Ectodermal cell (in vitro differentiated cells): ENCODE measurements around the gene ZNF320. TPM values are rescaled to one million over a fixed set of nuclear protein-coding genes. Genes with fewer than 3 reads are reported as not detected.
"Not testable (repeated sequence)": the region's sequence is repeated elsewhere in the genome, so short reads cannot be mapped to it uniquely, and the experiment has no call there.

ENCODE experiments used
- H3K27ac ChIP-seq: 2 replicates; pipeline ENCODE4 v1.7.0; 2013; ENCODE audit warnings: mild to moderate bottlenecking, low read depth, low read length; ENCODE audit not compliant: insufficient read depth, poor library complexity, severe bottlenecking
- H3K27me3 ChIP-seq: 2 replicates; pipeline ENCODE4 v1.7.0; 2013; ENCODE audit warnings: mild to moderate bottlenecking, low read length; ENCODE audit not compliant: insufficient read depth, control insufficient read depth, poor library complexity, severe bottlenecking
- H3K36me3 ChIP-seq: one replicate; pipeline ENCODE4 v1.7.0; 2013; ENCODE audit warnings: low read length; ENCODE audit not compliant: control insufficient read depth, insufficient read depth
- H3K4me1 ChIP-seq: one replicate; pipeline ENCODE4 v1.7.0; 2013; ENCODE audit warnings: low read length; ENCODE audit not compliant: control insufficient read depth, insufficient read depth
- H3K4me3 ChIP-seq: 2 replicates; pipeline ENCODE4 v1.7.0; 2013; ENCODE audit warnings: low read depth, low read length, control low read depth; ENCODE audit not compliant: insufficient read depth
- H3K9me3 ChIP-seq: 2 replicates; pipeline ENCODE4 v1.7.0; 2013; ENCODE audit warnings: mild to moderate bottlenecking, low read length, moderate library complexity; ENCODE audit not compliant: control insufficient read depth
- WGBS, 2 experiments: methylation state at CpG; one replicate each; pipeline ENCODE4 v1.1.7; 2013; ENCODE audit warnings: missing lambda C conversion rate in 2 of 2; 5-methylcytosine and 5-hydroxymethylcytosine counted together
- polyA plus RNA-seq, 4 experiments: library from polyadenylated mRNA; stranded (reverse); fragments of 50-300 nt; gene quantifications; one replicate each; pipeline ENCODE4 v1.2.3, GENCODE V29; 2013

The ZNF320 gene
- polyA plus RNA-seq (2013, experiment 1 of 4): 18.8 TPM
- 26.6 TPM for polyA plus RNA-seq (2013, experiment 2 of 4)
- polyA plus RNA-seq (2013, experiment 3 of 4): 14.7 TPM
- 17.2 TPM for polyA plus RNA-seq (2013, experiment 4 of 4)

DNA sequence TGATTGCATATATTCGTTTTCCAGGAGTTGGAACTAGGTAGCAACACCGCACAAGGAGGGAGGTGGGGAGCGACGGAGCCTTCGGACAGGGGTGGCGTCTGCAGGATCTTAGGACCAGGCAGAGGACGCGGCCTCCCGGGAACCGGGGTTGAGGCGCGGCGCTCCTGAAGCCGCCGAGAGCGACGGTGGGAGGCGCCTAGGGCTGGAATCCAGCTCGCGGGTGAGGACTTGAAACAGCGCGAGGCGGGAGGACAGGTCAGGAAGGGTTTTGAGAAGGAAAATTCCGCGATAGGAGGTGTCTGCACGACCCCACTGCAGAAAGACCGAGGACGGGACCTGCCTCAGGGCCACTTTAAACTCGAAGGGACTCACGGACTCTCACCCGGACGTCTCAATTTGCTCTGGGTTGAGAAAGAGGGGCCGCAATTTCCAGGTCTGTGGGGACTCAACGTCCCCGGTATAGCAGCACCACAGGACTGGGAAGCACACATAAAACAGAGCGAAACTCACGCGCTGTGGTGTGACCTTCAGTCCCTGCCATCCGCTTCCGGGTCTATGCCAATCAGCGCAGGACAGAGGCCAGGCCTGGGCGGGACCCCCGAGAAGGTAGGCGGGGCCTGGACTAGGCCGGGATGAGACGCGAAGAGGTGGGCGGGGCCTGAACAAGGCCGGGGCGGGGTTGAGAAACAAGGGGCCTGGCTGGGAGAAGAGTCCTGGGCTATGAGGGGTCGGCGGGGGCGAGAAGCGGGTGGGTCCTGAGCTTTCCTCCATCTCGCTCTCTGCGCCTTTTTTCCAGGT lies at the start of gene ZNF320:
ZNF320 (minus strand) TSS at position 498 of the 798 bp plus-strand sequence. CDS start 7,380 bp downstream, outside the sequence.
- Histone ChIP-seq H3K27ac (peak within 1 kb of the TSS; percentile 78), H3K27me3 (no peaks in the 10 kb centered on the region), H3K4me1 (no peaks in the 10 kb centered on the region), H3K36me3 (no peaks in the 10 kb centered on the region), H3K9me3 (no peaks in the 10 kb centered on the region), H3K4me3 (peak within 1 kb of the TSS; percentile 87)
- 0 to 1% methylated on average over 56 of the region's 56 CpGs for WGBS, 2 experiments

DNA sequence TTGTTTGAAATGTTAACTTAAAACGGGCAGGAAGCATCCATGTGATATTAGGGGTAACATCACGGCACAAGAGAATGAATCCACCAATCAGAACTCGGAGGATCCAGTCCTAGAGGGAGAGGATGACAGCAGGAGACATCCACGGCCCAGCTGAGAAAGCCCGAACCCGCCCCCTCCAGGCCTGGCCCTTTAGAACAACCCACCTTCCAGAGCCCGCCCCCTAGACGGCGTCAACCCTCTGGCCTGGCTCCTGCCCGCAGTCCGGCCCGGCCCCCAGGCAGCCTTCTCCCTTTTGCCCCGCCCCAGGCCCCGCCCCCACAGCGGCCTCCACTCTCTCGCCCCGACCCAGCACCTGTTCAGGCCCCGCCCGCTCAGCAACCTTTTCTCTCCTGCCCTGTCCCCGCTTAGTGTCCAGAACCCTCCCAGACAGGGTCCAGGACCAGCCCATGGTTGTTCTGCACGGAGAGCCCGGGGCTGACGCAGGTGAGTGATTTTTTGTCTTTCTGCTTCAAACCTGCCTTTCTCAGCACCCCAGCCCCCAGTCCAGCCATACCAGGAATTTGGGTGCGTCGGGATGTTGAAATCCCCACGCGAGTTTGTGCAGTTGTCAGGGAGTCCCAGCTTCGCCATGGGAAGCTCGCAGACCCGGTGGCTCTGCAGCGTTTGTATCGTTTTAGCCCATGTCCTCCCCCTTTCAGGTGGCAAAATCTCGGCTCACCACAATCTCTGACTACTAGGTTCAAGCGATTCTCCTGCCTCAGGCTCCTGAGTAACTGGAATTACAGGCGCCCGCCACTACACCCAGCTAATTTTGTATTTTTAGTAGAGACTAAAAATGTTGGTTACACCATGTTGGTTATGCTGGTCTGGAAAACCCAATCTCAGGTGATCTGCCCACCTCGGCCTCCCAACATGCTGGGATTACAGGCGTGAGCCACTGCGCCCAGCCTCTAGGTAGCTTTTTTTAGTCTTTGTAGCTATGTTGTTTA lies 49.2 kb upstream of the ZNF320 start:
- Histone ChIP-seq H3K27ac (no peak overlapping the region), H3K4me1 (no peaks in the 10 kb centered on the region), H3K27me3 (no peaks in the 10 kb centered on the region), H3K36me3 (peaks cover 32% of the 10 kb centered on the region), H3K9me3 (no peaks in the 10 kb centered on the region), H3K4me3 (no peak overlapping the region)
- WGBS, 2 experiments: 76 to 83% methylated on average over 39 of the region's 39 CpGs

DNA sequence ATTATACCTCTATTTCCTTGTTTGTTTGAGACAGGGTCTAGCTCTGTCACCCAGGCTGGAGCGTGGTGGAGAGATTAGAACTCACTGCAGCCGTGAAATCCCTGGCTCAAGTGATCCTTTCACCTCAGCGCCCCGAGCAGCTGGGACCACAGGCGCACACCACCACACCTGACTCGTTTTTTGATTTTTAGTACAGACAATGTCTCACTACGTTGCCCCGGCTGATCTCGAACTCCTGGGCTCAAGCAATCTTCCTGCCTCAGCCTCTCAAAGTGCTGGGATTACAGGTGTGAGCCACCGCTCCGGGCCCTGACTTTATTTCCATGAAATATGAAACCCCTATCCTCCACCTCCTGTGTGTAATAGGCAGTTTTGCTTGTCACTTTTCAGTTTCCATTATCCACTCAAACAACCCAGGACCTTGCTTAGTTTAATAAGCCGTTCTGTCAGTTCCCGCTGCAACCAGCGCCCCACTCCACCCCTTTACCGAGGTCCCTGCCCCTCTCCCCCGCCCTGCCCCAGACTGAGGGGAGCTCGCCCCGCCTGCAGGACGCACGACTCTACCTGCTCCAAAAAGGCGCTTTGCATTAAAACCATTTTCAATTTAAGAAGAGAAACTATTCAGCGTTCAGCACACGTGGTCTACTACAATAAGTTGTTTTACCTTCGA lies 48.4 kb upstream of the ZNF320 start:
- H3K27me3 ChIP-seq: no peaks in the 10 kb centered on the region
- peaks cover 24% of the 10 kb centered on the region for H3K36me3 ChIP-seq
- H3K4me3 ChIP-seq: no peak overlapping the region
- H3K27ac ChIP-seq: no peak overlapping the region
- no peaks in the 10 kb centered on the region for H3K4me1 ChIP-seq
- WGBS, 2 experiments: 88 to 89% methylated on average over 24 of the region's 24 CpGs
- H3K9me3 ChIP-seq: no peaks in the 10 kb centered on the region

DNA sequence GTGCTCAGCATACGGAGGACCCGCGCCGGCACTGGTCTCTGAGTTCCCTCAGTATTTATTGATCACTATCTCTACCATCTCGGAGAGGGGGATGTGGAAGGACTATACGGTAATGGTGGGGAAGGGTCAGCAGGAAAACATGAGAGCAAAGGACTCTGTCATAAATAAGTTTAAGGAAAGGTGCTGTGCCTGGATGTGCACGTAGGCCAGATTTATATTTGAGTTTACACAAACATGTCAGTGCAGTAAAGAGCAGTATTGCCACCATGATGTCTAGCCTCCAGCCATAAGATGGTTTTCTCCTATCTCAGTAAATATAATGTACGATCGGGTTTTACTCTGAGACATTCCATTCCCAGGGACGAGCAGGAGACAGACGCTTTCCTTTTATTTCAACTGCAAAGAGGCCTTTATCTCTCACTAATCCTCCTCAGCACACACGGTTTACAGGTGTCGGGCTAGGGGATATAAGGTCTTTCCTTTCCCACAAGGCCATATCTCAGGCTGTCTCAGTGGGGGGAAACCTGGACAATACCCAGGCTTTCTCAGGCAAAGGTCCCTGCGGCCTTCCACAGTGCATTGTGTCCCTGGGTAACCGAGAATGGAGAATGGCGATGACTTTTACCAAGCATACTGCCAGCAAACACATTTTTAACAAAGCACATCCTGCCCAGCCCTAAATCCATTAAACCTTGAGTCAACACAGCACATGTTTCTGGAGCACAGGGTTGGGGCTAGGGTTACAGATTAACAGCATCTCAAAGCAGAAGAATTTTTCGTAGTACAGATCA lies 47.5 kb upstream of the ZNF320 start:
- H3K27ac ChIP-seq, H3K27me3 ChIP-seq, H3K4me3 ChIP-seq, H3K4me1 ChIP-seq, H3K9me3 ChIP-seq: not testable (repeated sequence)
- 70 to 81% methylated on average over 17 of the region's 17 CpGs for WGBS, 2 experiments
- H3K36me3 ChIP-seq: peaks cover 15% of the 10 kb centered on the region

DNA sequence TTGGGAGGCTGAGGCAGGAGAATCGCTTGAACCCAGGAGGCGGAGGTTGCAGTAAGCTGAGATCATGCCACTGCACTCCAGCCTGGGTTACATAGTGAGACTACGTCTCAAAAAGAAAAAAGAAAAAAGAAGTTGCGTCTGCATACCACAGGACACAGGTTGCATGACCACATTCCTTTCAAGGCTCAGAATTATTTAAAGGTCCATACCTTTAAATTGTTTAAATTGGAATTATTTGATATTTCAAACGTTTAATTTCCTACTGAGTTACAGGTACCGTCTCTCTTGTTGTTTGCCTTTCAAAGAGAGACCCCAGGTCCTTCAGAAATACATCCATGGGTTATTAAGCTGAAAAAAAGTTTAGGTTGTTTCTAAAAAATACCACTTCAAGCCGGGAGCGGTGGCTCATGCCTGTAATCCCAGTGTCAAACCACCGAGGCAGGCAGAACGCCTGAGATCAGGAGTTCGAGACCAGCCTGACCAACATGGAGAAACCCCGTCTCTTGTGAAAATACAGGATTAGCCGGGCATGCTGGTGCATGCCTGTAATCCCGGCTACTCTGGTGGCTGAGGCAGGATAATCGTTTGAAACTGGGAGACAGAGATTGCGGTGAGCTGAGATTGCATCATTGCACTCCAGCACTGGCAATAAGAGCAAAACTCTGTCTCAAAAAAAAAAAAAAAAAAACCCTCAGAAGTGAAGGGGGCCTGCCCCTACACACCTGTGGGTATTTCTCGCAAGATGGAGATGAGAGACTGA lies 46.6 kb upstream of the ZNF320 start:
- Histone ChIP-seq H3K27ac (no peak overlapping the region), H3K4me1 (no peaks in the 10 kb centered on the region), H3K4me3 (no peak overlapping the region), H3K36me3 (peaks cover 7% of the 10 kb centered on the region), H3K9me3 (no peaks in the 10 kb centered on the region), H3K27me3 (no peaks in the 10 kb centered on the region)
- WGBS, 2 experiments: 87 to 89% methylated on average over 16 to 17 of the region's 17 CpGs

DNA sequence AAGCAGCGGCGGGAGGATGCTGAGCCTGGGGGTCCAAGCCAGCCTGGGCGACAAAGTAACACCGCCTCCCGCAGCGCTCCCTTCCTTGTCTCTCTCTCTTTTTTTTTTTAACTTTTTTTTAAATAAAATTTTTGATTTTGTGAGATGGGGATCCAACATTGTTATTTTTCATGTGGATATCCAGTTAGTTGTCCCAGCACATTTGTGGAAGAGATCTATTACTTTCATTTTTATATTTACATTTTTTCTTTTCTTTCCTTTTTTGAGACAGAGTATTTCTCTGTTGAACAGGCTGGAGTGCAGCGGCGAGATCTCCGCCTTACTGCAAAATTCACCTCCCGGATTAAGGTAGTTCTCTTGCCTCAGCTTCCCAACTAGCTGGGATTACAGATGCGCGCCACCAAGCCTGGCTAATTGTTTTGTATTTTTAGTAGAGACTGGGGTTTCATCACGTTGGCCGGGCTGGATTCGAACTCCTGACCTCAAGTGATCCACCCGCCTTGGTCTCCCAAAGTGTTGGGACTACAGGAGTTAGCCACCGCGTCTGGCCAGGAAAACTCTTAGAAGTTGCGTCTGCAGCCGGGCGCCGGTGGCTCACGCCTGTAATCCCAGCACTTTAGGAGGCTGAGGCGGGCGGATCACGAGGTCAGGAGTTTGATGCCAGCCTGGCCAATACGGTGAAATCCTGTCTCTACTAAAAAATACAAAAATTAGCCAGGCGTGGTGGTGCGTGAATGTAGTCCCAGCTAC lies 45.9 kb upstream of the ZNF320 start:
- Histone ChIP-seq H3K27ac (no peak overlapping the region), H3K9me3 (no peaks in the 10 kb centered on the region), H3K36me3 (peaks cover 4% of the 10 kb centered on the region), H3K4me3 (peak overlapping the region; percentile 80), H3K4me1 (no peaks in the 10 kb centered on the region), H3K27me3 (no peaks in the 10 kb centered on the region)
- WGBS, 2 experiments: 75 to 76% methylated on average over 27 to 28 of the region's 29 CpGs

DNA sequence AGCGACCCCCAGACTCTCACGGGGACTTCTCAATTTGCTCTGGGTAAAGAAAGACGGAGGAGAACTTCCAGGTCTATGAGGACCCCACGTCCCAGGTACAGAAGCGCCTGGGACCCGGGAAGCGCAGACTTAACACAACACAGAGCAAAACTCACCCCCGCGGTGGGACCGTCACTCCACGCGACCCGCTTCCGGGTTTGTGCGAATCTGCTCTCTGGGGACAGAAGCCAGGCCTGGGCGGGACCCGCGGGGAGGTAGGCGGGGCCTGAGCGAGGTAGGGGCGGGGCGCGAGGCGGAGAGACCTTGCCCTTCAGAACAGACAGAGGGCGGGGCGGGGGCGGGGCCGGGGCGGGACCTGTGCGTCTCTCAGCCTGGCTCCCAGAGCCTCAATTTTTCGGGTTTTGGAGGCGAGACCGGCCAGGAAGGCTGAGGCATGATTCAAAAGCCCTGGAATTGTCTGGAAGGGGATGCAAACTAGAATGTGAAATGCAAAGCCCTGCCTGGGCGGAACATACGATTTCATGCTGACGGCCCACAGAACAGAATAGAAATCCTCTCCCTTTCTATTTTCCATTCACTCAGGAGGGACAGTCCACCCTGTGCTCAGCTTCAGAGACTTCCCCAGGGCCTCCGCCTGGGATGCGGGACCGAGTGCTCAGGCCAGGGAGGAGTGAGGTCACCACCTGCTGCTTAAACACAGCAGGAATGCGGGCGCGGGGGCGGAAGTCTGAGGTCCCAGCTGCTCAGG lies 45.1 kb upstream of the ZNF320 start:
- Histone ChIP-seq H3K36me3 (no peaks in the 10 kb centered on the region), H3K9me3 (no peaks in the 10 kb centered on the region), H3K27me3 (no peaks in the 10 kb centered on the region), H3K4me3 (peak overlapping the region; percentile 80), H3K27ac (peak overlapping the region; percentile 67), H3K4me1 (no peaks in the 10 kb centered on the region)
- 0% methylated on average over 43 of the region's 43 CpGs for WGBS, 2 experiments

DNA sequence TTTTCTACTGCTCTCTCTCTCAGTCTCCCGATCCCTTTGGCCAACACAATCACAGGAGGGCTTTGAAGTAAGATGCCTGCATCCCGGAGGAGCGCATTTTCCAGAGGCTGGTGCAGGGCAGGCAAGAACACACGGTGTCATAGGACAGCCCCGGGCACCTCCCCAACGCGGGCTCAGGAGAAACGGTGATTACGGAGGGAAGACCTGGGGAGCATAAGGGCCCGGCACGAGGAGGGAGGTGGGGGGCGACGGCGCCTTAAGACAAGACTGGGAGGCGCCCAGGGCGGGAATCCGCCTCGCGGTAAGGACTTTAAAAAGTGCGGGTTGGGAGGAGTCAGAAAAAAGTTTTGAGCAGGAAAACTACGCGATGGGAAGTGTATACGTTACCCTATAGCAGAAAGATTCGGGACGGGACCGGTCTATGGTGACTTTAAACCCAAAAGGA lies 44.5 kb upstream of the ZNF320 start:
- H3K4me1 ChIP-seq: no peaks in the 10 kb centered on the region

More for the DNA sequence above, 44.5 kb upstream of the ZNF320 start:
- no peaks in the 10 kb centered on the region for H3K36me3 ChIP-seq
- H3K9me3 ChIP-seq: no peaks in the 10 kb centered on the region
- WGBS, 2 experiments: 0% methylated on average over 25 to 26 of the region's 26 CpGs
- H3K4me3 ChIP-seq: peak overlapping the region; percentile 80
- H3K27ac ChIP-seq: peak overlapping the region; percentile 67
- no peaks in the 10 kb centered on the region for H3K27me3 ChIP-seq
